H1 (cell line): Measurements from ENCODE around the gene ENPP5. TPM values are rescaled to one million over a fixed set of nuclear protein-coding genes. Genes with fewer than 3 reads are reported as not detected.

ENCODE experiments used
- CTCF ChIA-PET: fragments of 300-600 bp; sonication (Branson Sonifier 250); formaldehyde crosslinking; loops from one replicate; lab custom pipeline; 2021; ENCODE audit not compliant: partially characterized antibody; lab: Charles Lee
- POLR2A ChIA-PET: fragments of 300-600 bp; sonication (Branson Sonifier 250); formaldehyde crosslinking; loops from one replicate; lab custom pipeline; 2021; ENCODE audit warnings: inconsistent platforms; ENCODE audit not compliant: partially characterized antibody; lab: Charles Lee
- DNase-seq, 2 experiments: peaks; one replicate each; pipeline versions ENCODE4 v3.0.0 to v3.0.0-alpha.2; 2010 to 2022; ENCODE audit warnings: low spot score in 2 of 2, low read depth in 1 of 2, mixed read lengths in 1 of 2
- FAIRE-seq: peaks from 2 replicates; lab custom pipeline; 2011; peaks lifted over from hg19 to GRCh38; lab: Jason Lieb, UNC
- H2AFZ ChIP-seq: 2 replicates; pipeline ENCODE4 v1.8.1; 2012; ENCODE audit warnings: low read length, inconsistent platforms
- H2AK5ac ChIP-seq: 2 replicates; pipeline ENCODE4 v1.6.1; 2013; ENCODE audit warnings: low read depth, low read length
- H2BK120ac ChIP-seq: replicated peaks from 2 replicates; pipeline ENCODE3; 2013; ENCODE audit warnings: low read depth, low read length, inconsistent platforms
- H2BK12ac ChIP-seq: 2 replicates; pipeline ENCODE4 v1.6.1; 2013; ENCODE audit warnings: low read depth, low read length
- H2BK15ac ChIP-seq: 2 replicates; pipeline ENCODE4 v1.6.1; 2013; ENCODE audit warnings: low read length
- H2BK20ac ChIP-seq: 2 replicates; pipeline ENCODE4 v1.6.1; 2013; ENCODE audit warnings: low read length
- H2BK5ac ChIP-seq: 2 replicates; pipeline ENCODE4 v1.6.1; 2013; ENCODE audit warnings: low read depth, low read length
- H3K14ac ChIP-seq: 2 replicates; pipeline ENCODE4 v1.6.1; 2013; ENCODE audit warnings: inconsistent platforms; ENCODE audit not compliant: insufficient read length
- H3K18ac ChIP-seq: 2 replicates; pipeline ENCODE4 v1.6.1; 2013; ENCODE audit warnings: low read length; ENCODE audit errors: extremely low read depth
- H3K23ac ChIP-seq: 2 replicates; pipeline ENCODE4 v1.6.1; 2013; ENCODE audit warnings: inconsistent platforms; ENCODE audit not compliant: insufficient read length
- H3K23me2 ChIP-seq: 2 replicates; pipeline ENCODE4 v1.6.1; 2013; ENCODE audit warnings: low read depth, low read length
- H3K27ac ChIP-seq: 2 replicates; pipeline ENCODE4 v1.6.1; 2011; ENCODE audit warnings: low read depth, low read length, inconsistent platforms
- H3K27me3 ChIP-seq, 4 experiments: replicated peaks in 1 of 4; 1 replicate in 1 of 4; 2 replicates in 3 of 4; pipeline versions ENCODE4 v1.6.1 to v1.8.1; 2011 to 2013; ENCODE audit warnings: low read length in 3 of 4, mild to moderate bottlenecking in 3 of 4, inconsistent platforms in 2 of 4, mixed read lengths in 2 of 4, moderate library complexity in 1 of 4; ENCODE audit not compliant: control insufficient read depth in 3 of 4, insufficient read depth in 3 of 4; ENCODE audit errors: extremely low read depth in 1 of 4
- H3K36me3 ChIP-seq, 4 experiments: 2 replicates each; pipeline versions ENCODE4 v1.6.1 to v1.8.1; 2011 to 2013; ENCODE audit warnings: mild to moderate bottlenecking in 4 of 4, low read length in 3 of 4, moderate library complexity in 2 of 4, control low read depth in 1 of 4, inconsistent platforms in 1 of 4; ENCODE audit not compliant: insufficient read depth in 4 of 4, control insufficient read depth in 2 of 4
- H3K4ac ChIP-seq: replicated peaks from 2 replicates; pipeline ENCODE3; 2013; ENCODE audit warnings: low read length, low read depth, mixed read lengths, inconsistent platforms; ENCODE audit not compliant: insufficient read length
- H3K4me1 ChIP-seq, 4 experiments: replicated peaks in 1 of 4; 1 replicate in 1 of 4; 2 replicates in 3 of 4; pipeline versions ENCODE4 v1.6.1 to v1.8.1; 2011 to 2013; ENCODE audit warnings: low read length in 3 of 4, inconsistent platforms in 2 of 4, mixed read lengths in 1 of 4; ENCODE audit not compliant: insufficient read depth in 4 of 4, control insufficient read depth in 3 of 4
- H3K4me2 ChIP-seq, 2 experiments: 2 replicates each; pipeline versions ENCODE4 v1.6.1 to v1.8.1; 2011 to 2013; ENCODE audit warnings: low read depth in 2 of 2, low read length in 2 of 2, control low read depth in 1 of 2, inconsistent platforms in 1 of 2, mild to moderate bottlenecking in 1 of 2; ENCODE audit not compliant: insufficient read depth in 1 of 2
- H3K4me3 ChIP-seq, 4 experiments: fragments of 200-600, 300-600 bp in 1 of 4; sonication (generic), shearing (Covaris generic), sonication (Bioruptor Twin) in 1 of 4; 2 replicates each; pipeline versions ENCODE4 v1.5.1 to v1.8.1; 2011 to 2016; ENCODE audit warnings: low read length in 4 of 4, low read depth in 3 of 4, control low read depth in 2 of 4, inconsistent platforms in 2 of 4, mild to moderate bottlenecking in 2 of 4, mixed read lengths in 1 of 4, moderate library complexity in 1 of 4; ENCODE audit not compliant: insufficient read depth in 2 of 4; ENCODE audit errors: extremely low read depth in 1 of 4
- H3K56ac ChIP-seq: replicated peaks from 2 replicates; pipeline ENCODE3; 2013; ENCODE audit warnings: low read depth, mild to moderate bottlenecking, mixed read lengths, low read length, inconsistent platforms; ENCODE audit not compliant: insufficient read length
- H3K79me1 ChIP-seq: 2 replicates; pipeline ENCODE4 v1.6.1; 2013; ENCODE audit warnings: low read depth, low read length, control low read depth
- H3K79me2 ChIP-seq, 2 experiments: 2 replicates each; pipeline versions ENCODE4 v1.6.1 to v1.8.1; 2012 to 2013; ENCODE audit warnings: low read length in 2 of 2, mild to moderate bottlenecking in 2 of 2, inconsistent platforms in 1 of 2; ENCODE audit not compliant: insufficient read depth in 2 of 2, control insufficient read depth in 1 of 2
- H3K9ac ChIP-seq, 4 experiments: replicated peaks in 1 of 4; 1 replicate in 1 of 4; 2 replicates in 3 of 4; pipeline versions ENCODE4 v1.6.1 to v1.8.1; 2011 to 2013; ENCODE audit warnings: low read depth in 3 of 4, low read length in 3 of 4, control low read depth in 2 of 4, mild to moderate bottlenecking in 2 of 4, moderate library complexity in 2 of 4, inconsistent platforms in 1 of 4; ENCODE audit errors: extremely low read depth in 1 of 4
- H3K9me3 ChIP-seq, 2 experiments: 2 replicates each; pipeline versions ENCODE4 v1.6.1 to v1.8.1; 2012 to 2013; ENCODE audit warnings: mild to moderate bottlenecking in 2 of 2, moderate library complexity in 2 of 2, control low read depth in 1 of 2, inconsistent platforms in 1 of 2, low read depth in 1 of 2, low read length in 1 of 2, mixed read lengths in 1 of 2; ENCODE audit not compliant: insufficient read depth in 2 of 2
- H4K20me1 ChIP-seq, 2 experiments: replicated peaks in 1 of 2; 2 replicates each; pipeline versions ENCODE3 to v1.8.1; 2011 to 2013; ENCODE audit warnings: inconsistent platforms in 2 of 2, low read length in 2 of 2, mild to moderate bottlenecking in 1 of 2; ENCODE audit not compliant: insufficient read depth in 2 of 2, control insufficient read depth in 1 of 2
- H4K5ac ChIP-seq: 2 replicates; pipeline ENCODE4 v1.6.1; 2013; ENCODE audit warnings: low read length, low read depth, mixed read lengths, inconsistent platforms; ENCODE audit not compliant: insufficient read length
- H4K8ac ChIP-seq: 2 replicates; pipeline ENCODE4 v1.8.0; 2013; ENCODE audit warnings: mild to moderate bottlenecking, moderate library complexity, low read length, inconsistent platforms; ENCODE audit not compliant: insufficient read depth; ENCODE audit errors: extremely low read depth
- H4K91ac ChIP-seq: replicated peaks from 2 replicates; pipeline ENCODE3; 2013; ENCODE audit warnings: low read length, mixed read lengths, inconsistent platforms; ENCODE audit not compliant: insufficient read length
- FOSL1 ChIP-seq: IDR thresholded peaks from 2 replicates; pipeline ENCODE4 v1.6.1; 2011; ENCODE audit warnings: mild to moderate bottlenecking, low read depth, low read length, moderate library complexity; ENCODE audit not compliant: insufficient read depth
- JUND ChIP-seq: IDR thresholded peaks from 2 replicates; pipeline ENCODE4 v1.6.1; 2011; ENCODE audit warnings: mild to moderate bottlenecking, improper control_type of control experiment, low read length
- POLR2AphosphoS5 ChIP-seq: IDR thresholded peaks from 2 replicates; pipeline ENCODE4 v1.6.1; 2011; ENCODE audit warnings: low read depth, low read length
- RXRA ChIP-seq: IDR thresholded peaks from 2 replicates; pipeline ENCODE4 v1.6.1; 2011; ENCODE audit warnings: low read depth, mild to moderate bottlenecking, low read length, moderate library complexity; ENCODE audit not compliant: insufficient read depth
- TCF12 ChIP-seq: IDR thresholded peaks from 2 replicates; pipeline ENCODE4 v1.6.1; 2011; ENCODE audit warnings: low read depth, mild to moderate bottlenecking, low read length
- WGBS, 2 experiments: shearing (Covaris generic) in 1 of 2; methylation state at CpG; one replicate each; pipeline versions ENCODE4 v1.1.6 to v1.1.7; 2013 to 2015; ENCODE audit warnings: low lambda C conversion rate in 2 of 2, mixed read lengths in 2 of 2, inconsistent platforms in 1 of 2, low coverage in 1 of 2, missing lambda C conversion rate in 1 of 2; ENCODE audit not compliant: insufficient replicate concordance in 2 of 2, insufficient coverage in 1 of 2, insufficient read length in 1 of 2; ENCODE audit errors: extremely low coverage in 1 of 2, missing lambda C conversion rate in 1 of 2; 5-methylcytosine and 5-hydroxymethylcytosine counted together
- polyA plus RNA-seq, 7 experiments: library from polyadenylated mRNA; depleted of rRNA in 3 of 7; stranded (reverse) in 5 of 7; unstranded in 2 of 7; fragments of >200 nt in 5 of 7; fragments of 200-250 nt in 2 of 7; gene quantifications; 1 replicate in 5 of 7; 2 replicates in 1 of 7; 4 replicates in 1 of 7; pipeline versions ENCODE4 v1.2.1 to v1.2.3, GENCODE V29; 2011 to 2013; ENCODE audit warnings: missing spikeins in 2 of 7, mixed read lengths in 2 of 7
- total RNA-seq: library from RNA; stranded (reverse); fragmentation: NEBNext Ultra II Directional; extraction: Animal tissue kit (Norgen Biotek cat#: 25700); gene quantifications from 2 replicates; pipeline ENCODE4 v1.2.1, GENCODE V29; 2021

The ENPP5 gene
- total and polyA plus RNA-seq, 2 of the 8 experiments (the other 6 are each of a cell fraction or from before 2014, with no cell fraction given), result 5.1 to 7.6 TPM

- peaks cover 3 to 11% (median 6%) of the 10 kb centered on the region in 4 experiments; a peak in 4 of 7 replicates for H3K4me1 ChIP-seq
- peak in 1 of 2 experiments; percentile 45 for DNase-seq
- peak overlapping the region in 1 of 2 experiments; percentile 45; a peak in 1 of 4 replicates for H3K4me2 ChIP-seq
- H3K56ac ChIP-seq, result no peak overlapping the region
- H3K9me3 ChIP-seq, result no peaks in the 10 kb centered on the region
- no peaks in the 10 kb centered on the region for H3K79me2 ChIP-seq
- H2AFZ ChIP-seq, result no peak overlapping the region
- no peak overlapping the region for H3K27ac ChIP-seq
- POLR2A ChIA-PET, result interaction anchor here (1.7 kb wide), 1 partner anchor 10 kb away, joined by 3 read pairs; no protein-coding TSS in a partner anchor
- no peak overlapping the region for H4K8ac ChIP-seq
- H3K23me2 ChIP-seq, result peaks cover 2% of the 10 kb centered on the region; the same call in 1 of the 2 replicates
- no peak overlapping the region for H4K91ac ChIP-seq
- no peak overlapping the region for H2AK5ac ChIP-seq
- 0 out of 2 replicates have a peak, but pooled peaks have one; percentile 33 for TF ChIP-seq TCF12
- TF ChIP-seq JUND, result peak; percentile 13; the same call in 1 of the 2 replicates
- no peak for TF ChIP-seq RXRA
- no peak for TF ChIP-seq POLR2AphosphoS5
- no peak for TF ChIP-seq FOSL1
- TF ChIP-seq, all 59 proteins: peak for 2
- FAIRE-seq, result peak; percentile 42
- Histone ChIP-seq H3K27me3 (no peaks in the 10 kb centered on the region), H3K18ac (no peak overlapping the region), H2BK5ac (no peak overlapping the region), H3K79me1 (no peaks in the 10 kb centered on the region), H2BK20ac (no peak overlapping the region), H3K4ac (no peak overlapping the region), H4K20me1 (no peaks in the 10 kb centered on the region), H2BK120ac (no peak overlapping the region), H4K5ac (no peak overlapping the region), H2BK12ac (no peak overlapping the region), H3K23ac (no peak overlapping the region), H3K4me3 (no peak overlapping the region), H3K9ac (no peak overlapping the region), H3K36me3 (no peaks in the 10 kb centered on the region), H3K14ac (no peak overlapping the region), H2BK15ac (no peak overlapping the region)
- 78% methylated on average over 1 of the region's 1 CpG; no CpG with 5 or more reads in 1 of the 2 experiments for WGBS, 2 experiments
- CTCF ChIA-PET, result interaction anchor here (1.0 to 1.4 kb wide), 3 partner anchors 8 to 92 kb away, joined by 3 to 4 read pairs (median 4); no protein-coding TSS in a partner anchor
Measured at GRCh38 chr6:46113370-46113769, 57.4 kb downstream of the ENPP5 start.
